Neural cell (in vitro differentiated cells): Measurements from ENCODE around the gene INS. TPM values are rescaled to one million over a fixed set of nuclear protein-coding genes. Genes with fewer than 3 reads are reported as not detected.
A peak's percentile ranks its signal among the peaks of the same experiment; 100 is the strongest.
"Not testable (repeated sequence)": the region's sequence is repeated elsewhere in the genome, so short reads cannot be mapped to it uniquely, and the experiment has no call there.

Source experiments
- H2AFZ ChIP-seq: fragments of 200-600, 300-800 bp; sonication (generic), shearing (Covaris generic); 2 replicates; pipeline ENCODE4 v1.6.0; 2014; ENCODE audit warnings: low read depth, mild to moderate bottlenecking, antibody characterized with exemption, low read length, moderate library complexity
- H3F3A ChIP-seq: fragments of 200-600 bp; shearing (Covaris generic); 2 replicates; pipeline ENCODE4 v1.6.1; 2016; ENCODE audit warnings: mild to moderate bottlenecking, moderate library complexity, mixed read lengths, antibody characterized with exemption, low read length; ENCODE audit not compliant: insufficient read depth, poor library complexity, severe bottlenecking
- H3K27ac ChIP-seq: fragments of 200-600, 300-800 bp; sonication (generic), shearing (Covaris generic); 2 replicates; pipeline ENCODE4 v1.5.1; 2014; ENCODE audit warnings: mild to moderate bottlenecking, low read length, moderate library complexity
- H3K27me3 ChIP-seq: fragments of 300-800, 200-600 bp; sonication (generic), shearing (Covaris generic); 2 replicates; pipeline ENCODE4 v1.6.0; 2014; ENCODE audit warnings: mild to moderate bottlenecking, low read depth, low read length, moderate library complexity; ENCODE audit not compliant: insufficient read depth
- H3K36me3 ChIP-seq: fragments of 300-800, 200-600 bp; sonication (generic), shearing (Covaris generic); 2 replicates; pipeline ENCODE4 v1.5.1; 2014; ENCODE audit warnings: mild to moderate bottlenecking, antibody characterized with exemption, low read length, moderate library complexity; ENCODE audit not compliant: insufficient read depth
- H3K4me2 ChIP-seq: fragments of 300-800, 200-600 bp; sonication (generic), shearing (Covaris generic); 2 replicates; pipeline ENCODE4 v1.6.0; 2014; ENCODE audit warnings: mild to moderate bottlenecking, low read length
- H3K4me3 ChIP-seq: fragments of 300-800, 200-600 bp; sonication (generic), shearing (Covaris generic); 2 replicates; pipeline ENCODE4 v1.5.1; 2014; ENCODE audit warnings: mild to moderate bottlenecking, low read length, moderate library complexity
- H3K79me2 ChIP-seq: fragments of 200-600 bp; shearing (Covaris generic); replicated peaks from 2 replicates; pipeline ENCODE4 v1.6.0; 2014; ENCODE audit warnings: mild to moderate bottlenecking, low read length, moderate library complexity; ENCODE audit not compliant: insufficient read depth
- H3K9ac ChIP-seq: fragments of 300-800, 200-600 bp; sonication (generic), shearing (Covaris generic); 2 replicates; pipeline ENCODE4 v1.6.1; 2016; ENCODE audit warnings: mild to moderate bottlenecking, low read length, mixed read lengths
- H3K9me2 ChIP-seq: fragments of 200-600 bp; shearing (Covaris generic); 2 replicates; pipeline ENCODE4 v1.6.1; 2016; ENCODE audit warnings: mild to moderate bottlenecking, low read length, mixed read lengths; ENCODE audit not compliant: insufficient read depth
- H3K9me3 ChIP-seq: fragments of 200-600, 300-800 bp; sonication (generic), shearing (Covaris generic); 2 replicates; pipeline ENCODE4 v1.6.1; 2016; ENCODE audit warnings: mild to moderate bottlenecking, mixed run types, low read length, moderate library complexity, mixed read lengths
- H4K20me1 ChIP-seq: fragments of 200-600 bp; shearing (Covaris generic); 2 replicates; pipeline ENCODE4 v1.6.1; 2016; ENCODE audit warnings: mild to moderate bottlenecking, mixed run types; ENCODE audit not compliant: insufficient read depth
- EP300 ChIP-seq: fragments of 450-650 bp; conservative IDR thresholded peaks from 2 replicates; pipeline ENCODE4 v1.6.1; 2014; ENCODE audit warnings: antibody characterized with exemption, mild to moderate bottlenecking, moderate library complexity; ENCODE audit not compliant: poor library complexity, severe bottlenecking
- EZH2 ChIP-seq: fragments of 200-600, 300-800 bp; shearing (Covaris generic), sonication (generic); IDR thresholded peaks from 2 replicates; pipeline ENCODE4 v1.6.1; 2014; ENCODE audit warnings: antibody characterized with exemption, low read length, borderline replicate concordance, mild to moderate bottlenecking; ENCODE audit not compliant: insufficient read depth, poor library complexity, severe bottlenecking
- MXI1 ChIP-seq: fragments of 450-650 bp; conservative IDR thresholded peaks from 2 replicates; pipeline ENCODE4 v1.6.1; 2014; ENCODE audit warnings: antibody characterized with exemption, mild to moderate bottlenecking; ENCODE audit not compliant: poor library complexity, severe bottlenecking
- POLR2AphosphoS5 ChIP-seq: IDR thresholded peaks from 2 replicates; pipeline ENCODE4 v1.6.1; 2012
- RAD21 ChIP-seq: fragments of 450-650 bp; conservative IDR thresholded peaks from 2 replicates; pipeline ENCODE4 v1.6.1; 2014; ENCODE audit warnings: antibody characterized with exemption, mild to moderate bottlenecking, moderate library complexity
- TAF1 ChIP-seq: IDR thresholded peaks from 2 replicates; pipeline ENCODE4 v1.6.1; 2012; ENCODE audit warnings: low read depth
- polyA plus RNA-seq: library from polyadenylated mRNA; depleted of rRNA; stranded (reverse); fragments of >200 nt; gene quantifications from 2 replicates; pipeline ENCODE4 v1.2.3, GENCODE V29; 2014
- TF ChIP-seq, protein P1 (sequence below): fragments of 450-650 bp; IDR thresholded peaks from 2 replicates; pipeline ENCODE4 v1.5.1; 2014; ENCODE audit warnings: antibody characterized with exemption, mild to moderate bottlenecking, moderate library complexity; ENCODE audit not compliant: poor library complexity, severe bottlenecking
- TF ChIP-seq, protein P2 (sequence below): IDR thresholded peaks from 2 replicates; pipeline ENCODE4 v1.6.1; 2012; ENCODE audit warnings: borderline replicate concordance

The INS gene
- polyA plus RNA-seq, 1 donor from 2014 or later = not detected

GRCh38 chr11:2194877-2195755 lies 34.1 kb upstream of the INS start:
- Histone ChIP-seq H3K4me3 (no peak overlapping the region), H3K9me2 (no peaks in the 10 kb centered on the region), H3K9ac (no peak overlapping the region), H3K27ac (no peak overlapping the region), H3K36me3 (no peaks in the 10 kb centered on the region), H2AFZ (no peak overlapping the region), H3K9me3 (no peaks in the 10 kb centered on the region), H4K20me1 (no peaks in the 10 kb centered on the region), H3K27me3 (no peaks in the 10 kb centered on the region), H3K4me2 (no peak overlapping the region), H3K79me2 (no peaks in the 10 kb centered on the region), H3F3A (no peaks in the 10 kb centered on the region)
- TF ChIP-seq POLR2AphosphoS5 (no peak), RAD21 (peak; percentile 16), EZH2 (no peak), MXI1 (no peak), TAF1 (no peak), EP300 (no peak)
- TF ChIP-seq, protein P1, sequence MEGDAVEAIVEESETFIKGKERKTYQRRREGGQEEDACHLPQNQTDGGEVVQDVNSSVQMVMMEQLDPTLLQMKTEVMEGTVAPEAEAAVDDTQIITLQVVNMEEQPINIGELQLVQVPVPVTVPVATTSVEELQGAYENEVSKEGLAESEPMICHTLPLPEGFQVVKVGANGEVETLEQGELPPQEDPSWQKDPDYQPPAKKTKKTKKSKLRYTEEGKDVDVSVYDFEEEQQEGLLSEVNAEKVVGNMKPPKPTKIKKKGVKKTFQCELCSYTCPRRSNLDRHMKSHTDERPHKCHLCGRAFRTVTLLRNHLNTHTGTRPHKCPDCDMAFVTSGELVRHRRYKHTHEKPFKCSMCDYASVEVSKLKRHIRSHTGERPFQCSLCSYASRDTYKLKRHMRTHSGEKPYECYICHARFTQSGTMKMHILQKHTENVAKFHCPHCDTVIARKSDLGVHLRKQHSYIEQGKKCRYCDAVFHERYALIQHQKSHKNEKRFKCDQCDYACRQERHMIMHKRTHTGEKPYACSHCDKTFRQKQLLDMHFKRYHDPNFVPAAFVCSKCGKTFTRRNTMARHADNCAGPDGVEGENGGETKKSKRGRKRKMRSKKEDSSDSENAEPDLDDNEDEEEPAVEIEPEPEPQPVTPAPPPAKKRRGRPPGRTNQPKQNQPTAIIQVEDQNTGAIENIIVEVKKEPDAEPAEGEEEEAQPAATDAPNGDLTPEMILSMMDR = peak; percentile 66
- TF ChIP-seq, protein P2, sequence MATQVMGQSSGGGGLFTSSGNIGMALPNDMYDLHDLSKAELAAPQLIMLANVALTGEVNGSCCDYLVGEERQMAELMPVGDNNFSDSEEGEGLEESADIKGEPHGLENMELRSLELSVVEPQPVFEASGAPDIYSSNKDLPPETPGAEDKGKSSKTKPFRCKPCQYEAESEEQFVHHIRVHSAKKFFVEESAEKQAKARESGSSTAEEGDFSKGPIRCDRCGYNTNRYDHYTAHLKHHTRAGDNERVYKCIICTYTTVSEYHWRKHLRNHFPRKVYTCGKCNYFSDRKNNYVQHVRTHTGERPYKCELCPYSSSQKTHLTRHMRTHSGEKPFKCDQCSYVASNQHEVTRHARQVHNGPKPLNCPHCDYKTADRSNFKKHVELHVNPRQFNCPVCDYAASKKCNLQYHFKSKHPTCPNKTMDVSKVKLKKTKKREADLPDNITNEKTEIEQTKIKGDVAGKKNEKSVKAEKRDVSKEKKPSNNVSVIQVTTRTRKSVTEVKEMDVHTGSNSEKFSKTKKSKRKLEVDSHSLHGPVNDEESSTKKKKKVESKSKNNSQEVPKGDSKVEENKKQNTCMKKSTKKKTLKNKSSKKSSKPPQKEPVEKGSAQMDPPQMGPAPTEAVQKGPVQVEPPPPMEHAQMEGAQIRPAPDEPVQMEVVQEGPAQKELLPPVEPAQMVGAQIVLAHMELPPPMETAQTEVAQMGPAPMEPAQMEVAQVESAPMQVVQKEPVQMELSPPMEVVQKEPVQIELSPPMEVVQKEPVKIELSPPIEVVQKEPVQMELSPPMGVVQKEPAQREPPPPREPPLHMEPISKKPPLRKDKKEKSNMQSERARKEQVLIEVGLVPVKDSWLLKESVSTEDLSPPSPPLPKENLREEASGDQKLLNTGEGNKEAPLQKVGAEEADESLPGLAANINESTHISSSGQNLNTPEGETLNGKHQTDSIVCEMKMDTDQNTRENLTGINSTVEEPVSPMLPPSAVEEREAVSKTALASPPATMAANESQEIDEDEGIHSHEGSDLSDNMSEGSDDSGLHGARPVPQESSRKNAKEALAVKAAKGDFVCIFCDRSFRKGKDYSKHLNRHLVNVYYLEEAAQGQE = no peak

- H3K27ac ChIP-seq, H3K79me2 ChIP-seq, H3K9ac ChIP-seq, H3K36me3 ChIP-seq, H3K9me3 ChIP-seq, H3K9me2 ChIP-seq, H4K20me1 ChIP-seq, H2AFZ ChIP-seq, H3K4me3 ChIP-seq, H3K4me2 ChIP-seq, H3K27me3 ChIP-seq, H3F3A ChIP-seq: not testable (repeated sequence)
Observed at GRCh38 chr11:2193888-2194595, 33.0 kb upstream of the INS start.
